IMR-90 (cell line): ENCODE data around the gene OR2H2. TPM values are rescaled to one million over a fixed set of nuclear protein-coding genes. Genes with fewer than 3 reads are reported as not detected.

Experiments used
- ATAC-seq: fragments of 200-7000 bp; cut with Tn5 transposase; 2 replicates; pipeline ENCODE4 v1.9.1; 2020; ENCODE audit warnings: low read depth, mild to moderate bottlenecking, moderate library complexity
- BruUV-seq: library from RNA; stranded (reverse); fragments of 400-500 nt; replicated peaks from 2 replicates; lab custom pipeline; 2021; lab: Mats Ljungman, UMichigan
- CTCF ChIA-PET: fragments of 300-600 bp; formaldehyde crosslinking; extraction: SDS; loops from one replicate; lab custom pipeline; 2021; ENCODE audit warnings: antibody characterized with exemption; lab: Yijun Ruan, JAX
- POLR2A ChIA-PET: fragments of 300-600 bp; sonication (Branson Sonifier 250); formaldehyde crosslinking; loops from one replicate; lab custom pipeline; 2022; ENCODE audit warnings: antibody characterized with exemption; ENCODE audit not compliant: unreplicated experiment; lab: Charles Lee
- DNase-seq: peaks from one replicate; pipeline ENCODE4 v3.0.0; 2013
- H2AFZ ChIP-seq: replicated peaks from 2 replicates; pipeline ENCODE3; 2013; ENCODE audit warnings: low read length, mild to moderate bottlenecking; ENCODE audit not compliant: poor library complexity
- H2AK5ac ChIP-seq: 2 replicates; pipeline ENCODE4 v1.6.1; 2013; ENCODE audit warnings: low read depth, low read length, inconsistent platforms
- H2AK9ac ChIP-seq: replicated peaks from 2 replicates; pipeline ENCODE3; 2013; ENCODE audit warnings: mild to moderate bottlenecking, low read depth, low read length, moderate library complexity; ENCODE audit not compliant: poor library complexity
- H2BK120ac ChIP-seq: 2 replicates; pipeline ENCODE4 v1.6.1; 2013; ENCODE audit warnings: low read depth, low read length, inconsistent platforms
- H2BK15ac ChIP-seq: 3 replicates; pipeline ENCODE4 v1.6.1; 2013; ENCODE audit warnings: low read depth, low read length, inconsistent platforms
- H2BK20ac ChIP-seq: 2 replicates; pipeline ENCODE4 v1.6.1; 2013; ENCODE audit warnings: low read depth, mild to moderate bottlenecking, inconsistent platforms, low read length, moderate library complexity
- H2BK5ac ChIP-seq: 2 replicates; pipeline ENCODE4 v1.6.1; 2013; ENCODE audit warnings: mild to moderate bottlenecking, low read depth, low read length, inconsistent platforms; ENCODE audit not compliant: poor library complexity, severe bottlenecking
- H3K14ac ChIP-seq: replicated peaks from 2 replicates; pipeline ENCODE4 v1.6.1; 2013; ENCODE audit warnings: low read depth, low read length, inconsistent platforms
- H3K18ac ChIP-seq: 2 replicates; pipeline ENCODE4 v1.6.1; 2013; ENCODE audit warnings: low read depth, low read length, control low read depth
- H3K23ac ChIP-seq: 2 replicates; pipeline ENCODE4 v1.6.1; 2013; ENCODE audit warnings: low read depth, low read length, inconsistent platforms
- H3K27ac ChIP-seq: 2 replicates; pipeline ENCODE4 v1.5.1; 2013; ENCODE audit warnings: mild to moderate bottlenecking, control low read depth, low read length; ENCODE audit not compliant: insufficient read depth
- H3K27me3 ChIP-seq: 2 replicates; pipeline ENCODE4 v1.6.1; 2013; ENCODE audit warnings: low read length; ENCODE audit not compliant: control insufficient read depth, insufficient read depth
- H3K36me3 ChIP-seq: 2 replicates; pipeline ENCODE4 v1.6.1; 2013; ENCODE audit warnings: low read length, mixed read lengths; ENCODE audit not compliant: control insufficient read depth, insufficient read depth
- H3K4ac ChIP-seq: 2 replicates; pipeline ENCODE4 v1.6.1; 2013; ENCODE audit warnings: low read depth, low read length, inconsistent platforms
- H3K4me1 ChIP-seq: 2 replicates; pipeline ENCODE4 v1.6.1; 2013; ENCODE audit warnings: low read length, mixed read lengths; ENCODE audit not compliant: control insufficient read depth, insufficient read depth
- H3K4me2 ChIP-seq: 2 replicates; pipeline ENCODE4 v1.6.1; 2013; ENCODE audit warnings: low read depth, mild to moderate bottlenecking, control low read depth, low read length, moderate library complexity
- H3K4me3 ChIP-seq: 2 replicates; pipeline ENCODE4 v1.5.1; 2013; ENCODE audit warnings: low read depth, mild to moderate bottlenecking, control low read depth, low read length, moderate library complexity; ENCODE audit not compliant: insufficient read depth
- H3K56ac ChIP-seq: 2 replicates; pipeline ENCODE4 v1.6.1; 2013; ENCODE audit warnings: low read length, inconsistent platforms; ENCODE audit not compliant: insufficient read depth; ENCODE audit errors: extremely low read depth
- H3K79me1 ChIP-seq, 2 experiments: 2 replicates each; pipeline ENCODE4 v1.6.1; 2013; ENCODE audit warnings: low read length in 2 of 2, inconsistent platforms in 1 of 2, low read depth in 1 of 2
- H3K9ac ChIP-seq: 2 replicates; pipeline ENCODE4 v1.6.1; 2013; ENCODE audit warnings: low read depth, low read length, control low read depth
- H3K9me1 ChIP-seq: 2 replicates; pipeline ENCODE4 v1.6.1; 2013; ENCODE audit warnings: low read length, inconsistent platforms; ENCODE audit not compliant: insufficient read depth
- H3K9me3 ChIP-seq: 2 replicates; pipeline ENCODE4 v1.6.1; 2013; ENCODE audit warnings: low read length; ENCODE audit not compliant: control insufficient read depth, insufficient read depth
- H4K20me1 ChIP-seq: 2 replicates; pipeline ENCODE4 v1.6.1; 2013; ENCODE audit warnings: low read length, inconsistent platforms; ENCODE audit not compliant: insufficient read depth
- H4K5ac ChIP-seq: 2 replicates; pipeline ENCODE4 v1.6.1; 2013; ENCODE audit warnings: mild to moderate bottlenecking, low read depth, low read length, control low read depth
- H4K8ac ChIP-seq, 2 experiments: 2 replicates each; pipeline ENCODE4 v1.6.1; 2013; ENCODE audit warnings: low read depth in 2 of 2, low read length in 2 of 2, control low read depth in 1 of 2, inconsistent platforms in 1 of 2
- H4K91ac ChIP-seq: 2 replicates; pipeline ENCODE4 v1.6.1; 2013; ENCODE audit warnings: low read depth, low read length, inconsistent platforms; ENCODE audit not compliant: insufficient read depth
- BHLHE40 ChIP-seq: fragments of 150-350 bp; IDR thresholded peaks from 2 replicates; pipeline ENCODE4 v1.6.1; 2016; ENCODE audit warnings: mild to moderate bottlenecking, low read depth, low read length
- CEBPB ChIP-seq: IDR thresholded peaks from 2 replicates; pipeline ENCODE4 v1.6.1; 2012; ENCODE audit warnings: low read depth, low read length, improper control_type of control experiment
- CHD1 ChIP-seq: IDR thresholded peaks from 2 replicates; pipeline ENCODE4 v1.6.1; 2012; ENCODE audit warnings: low read depth, low read length, improper control_type of control experiment
- FOS ChIP-seq: fragments of 150-350 bp; IDR thresholded peaks from 2 replicates; pipeline ENCODE4 v1.6.1; 2016; ENCODE audit warnings: low read depth, low read length
- MAFK ChIP-seq: IDR thresholded peaks from 2 replicates; pipeline ENCODE4 v1.6.1; 2012; ENCODE audit warnings: low read depth, low read length, improper control_type of control experiment
- MAZ ChIP-seq: IDR thresholded peaks from 2 replicates; pipeline ENCODE4 v1.6.1; 2012; ENCODE audit warnings: low read depth, mild to moderate bottlenecking, low read length, improper control_type of control experiment, moderate library complexity, borderline replicate concordance
- MXI1 ChIP-seq: IDR thresholded peaks from 2 replicates; pipeline ENCODE4 v1.6.1; 2012; ENCODE audit warnings: low read depth, mild to moderate bottlenecking, low read length, moderate library complexity, borderline replicate concordance
- NFE2L2 ChIP-seq: fragments of 150-350 bp; IDR thresholded peaks from 2 replicates; pipeline ENCODE4 v1.6.1; 2016; ENCODE audit warnings: low read depth, mild to moderate bottlenecking, low read length
- POLR2A ChIP-seq: IDR thresholded peaks from 2 replicates; pipeline ENCODE4 v1.6.1; 2012; ENCODE audit warnings: mild to moderate bottlenecking, low read depth, low read length
- RAD21 ChIP-seq: IDR thresholded peaks from 2 replicates; pipeline ENCODE4 v1.6.1; 2012; ENCODE audit warnings: low read length, improper control_type of control experiment
- RFX5 ChIP-seq: IDR thresholded peaks from 2 replicates; pipeline ENCODE4 v1.8.0; 2012; ENCODE audit warnings: low read depth, mild to moderate bottlenecking, low read length, moderate library complexity
- SMC3 ChIP-seq: fragments of 150-350 bp; IDR thresholded peaks from 2 replicates; pipeline ENCODE4 v1.6.1; 2016; ENCODE audit warnings: low read depth, mild to moderate bottlenecking, antibody characterized with exemption, low read length, moderate library complexity
- WGBS, 2 experiments: methylation state at CpG; one replicate each; pipeline versions ENCODE4 v1.1.5 to v1.1.7; 2013; ENCODE audit warnings: missing lambda C conversion rate in 2 of 2; ENCODE audit not compliant: insufficient read length in 1 of 2; ENCODE audit errors: extremely low coverage in 2 of 2; 5-methylcytosine and 5-hydroxymethylcytosine counted together
- dilution Hi-C: fragments of 300-500 bp; cut with HindIII; formaldehyde crosslinking; loops from one replicate; pipeline ENCODE4 v1.14.3; 2018; ENCODE audit warnings: low sequenced_read_pairs; ENCODE audit not compliant: unreplicated experiment
- in situ Hi-C: fragments of 300-500 bp; cut with MboI; formaldehyde crosslinking; loops from 3 replicates; pipeline ENCODE4 v1.14.3; 2019; ENCODE audit warnings: low sequenced_read_pairs, inconsistent platforms, mixed read lengths
- intact Hi-C: fragments of 100-400 bp; cut with micrococcal nuclease; formaldehyde crosslinking; loops from 2 replicates; pipeline ENCODE4 v1.10.0; 2022
- polyA plus RNA-seq, 3 experiments: library from polyadenylated mRNA; depleted of rRNA; stranded (reverse); fragments of >200 nt; gene quantifications; 2 replicates each; pipeline ENCODE4 v1.2.3, GENCODE V29; 2012; ENCODE audit warnings: low replicate concordance in 1 of 3
- total RNA-seq: library from RNA; depleted of rRNA; stranded (reverse); fragments of >200 nt; gene quantifications from 2 replicates; pipeline ENCODE4 v1.2.3, GENCODE V29; 2012
- TF ChIP-seq, protein P1 (sequence below): conservative IDR thresholded peaks from 2 replicates; pipeline ENCODE4 v1.5.1; 2012; ENCODE audit warnings: mild to moderate bottlenecking, low read depth, low read length, improper control_type of control experiment
- TF ChIP-seq, protein P2 (sequence below): fragments of 150-350 bp; IDR thresholded peaks from 2 replicates; pipeline ENCODE4 v1.6.1; 2016; ENCODE audit warnings: low read depth, mild to moderate bottlenecking, low read length, moderate library complexity, borderline replicate concordance

Gene OR2H2
- total and polyA plus RNA-seq, 2 of the 4 experiments (the other 2 are of a cell fraction): not detected

DNA sequence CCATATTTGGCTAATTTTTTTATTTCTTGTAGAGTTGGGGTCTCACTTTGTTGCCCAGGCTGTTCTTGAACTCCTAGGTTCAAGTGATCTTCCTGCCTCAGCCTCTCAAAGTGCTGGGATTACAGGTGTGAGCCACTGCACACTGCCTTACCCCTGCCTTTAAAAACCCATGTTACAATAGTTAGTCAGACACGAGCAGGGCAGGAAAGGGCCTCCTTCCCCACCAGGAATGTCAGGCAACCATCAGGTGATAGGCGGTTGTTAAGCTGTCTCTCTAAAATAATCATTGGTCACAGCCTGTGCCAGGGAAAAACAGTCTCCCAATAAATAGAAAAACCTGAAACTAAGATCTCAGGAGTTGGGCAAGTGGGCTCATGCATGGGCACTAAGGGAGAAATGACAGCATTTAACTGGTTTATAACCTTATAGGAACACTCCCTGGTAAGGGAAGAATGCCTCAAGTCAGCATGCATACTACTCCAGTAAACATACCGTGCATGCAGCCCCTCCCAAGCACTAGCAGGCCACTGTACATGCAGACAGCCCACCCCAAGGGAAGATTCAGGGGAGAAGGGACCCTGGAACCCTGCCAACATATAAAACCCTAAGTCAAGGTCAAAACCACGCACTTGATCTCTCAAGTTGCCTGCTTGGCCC is 8.4 kb downstream of the OR2H2 start:
- WGBS, 2 experiments: no CpG with 5 or more reads among the region's 4 CpGs
- Histone ChIP-seq H2BK20ac (no peak overlapping the region), H3K36me3 (no peaks in the 10 kb centered on the region), H3K18ac (no peak overlapping the region), H2AK9ac (no peak overlapping the region), H3K56ac (no peak overlapping the region), H3K9me1 (no peaks in the 10 kb centered on the region), H2AK5ac (no peak overlapping the region), H3K4me2 (no peak overlapping the region), H2AFZ (no peak overlapping the region), H3K4me1 (no peaks in the 10 kb centered on the region), H4K8ac (no peak overlapping the region), H4K91ac (no peak overlapping the region), H2BK15ac (no peak overlapping the region), H3K4me3 (no peak overlapping the region), H3K23ac (no peak overlapping the region), H2BK5ac (no peak overlapping the region), H3K27me3 (no peaks in the 10 kb centered on the region), H3K14ac (no peak overlapping the region), H4K5ac (no peak overlapping the region), H3K9ac (no peak overlapping the region), H2BK120ac (no peak overlapping the region), H3K27ac (no peak overlapping the region), H3K4ac (no peak overlapping the region), H3K9me3 (no peaks in the 10 kb centered on the region), H4K20me1 (no peaks in the 10 kb centered on the region), H3K79me1 (no peaks in the 10 kb centered on the region)
- no peak for ATAC-seq
- in situ Hi-C loops (loop anchor here (10.0 kb wide), 1 partner anchor 909 kb away; no protein-coding TSS in a partner anchor), dilution Hi-C loops (no loop called here), intact Hi-C loops (no loop called here)
- no peak for TF ChIP-seq RFX5
- no peak for TF ChIP-seq CHD1
- no peak for TF ChIP-seq SMC3
- TF ChIP-seq MAFK: no peak
- TF ChIP-seq, protein P1, sequence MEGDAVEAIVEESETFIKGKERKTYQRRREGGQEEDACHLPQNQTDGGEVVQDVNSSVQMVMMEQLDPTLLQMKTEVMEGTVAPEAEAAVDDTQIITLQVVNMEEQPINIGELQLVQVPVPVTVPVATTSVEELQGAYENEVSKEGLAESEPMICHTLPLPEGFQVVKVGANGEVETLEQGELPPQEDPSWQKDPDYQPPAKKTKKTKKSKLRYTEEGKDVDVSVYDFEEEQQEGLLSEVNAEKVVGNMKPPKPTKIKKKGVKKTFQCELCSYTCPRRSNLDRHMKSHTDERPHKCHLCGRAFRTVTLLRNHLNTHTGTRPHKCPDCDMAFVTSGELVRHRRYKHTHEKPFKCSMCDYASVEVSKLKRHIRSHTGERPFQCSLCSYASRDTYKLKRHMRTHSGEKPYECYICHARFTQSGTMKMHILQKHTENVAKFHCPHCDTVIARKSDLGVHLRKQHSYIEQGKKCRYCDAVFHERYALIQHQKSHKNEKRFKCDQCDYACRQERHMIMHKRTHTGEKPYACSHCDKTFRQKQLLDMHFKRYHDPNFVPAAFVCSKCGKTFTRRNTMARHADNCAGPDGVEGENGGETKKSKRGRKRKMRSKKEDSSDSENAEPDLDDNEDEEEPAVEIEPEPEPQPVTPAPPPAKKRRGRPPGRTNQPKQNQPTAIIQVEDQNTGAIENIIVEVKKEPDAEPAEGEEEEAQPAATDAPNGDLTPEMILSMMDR: no peak
- no peak for TF ChIP-seq NFE2L2
- no peak for TF ChIP-seq BHLHE40
- no peak for TF ChIP-seq MXI1
- no peak for TF ChIP-seq FOS
- TF ChIP-seq POLR2A: no peak
- TF ChIP-seq, protein P2, sequence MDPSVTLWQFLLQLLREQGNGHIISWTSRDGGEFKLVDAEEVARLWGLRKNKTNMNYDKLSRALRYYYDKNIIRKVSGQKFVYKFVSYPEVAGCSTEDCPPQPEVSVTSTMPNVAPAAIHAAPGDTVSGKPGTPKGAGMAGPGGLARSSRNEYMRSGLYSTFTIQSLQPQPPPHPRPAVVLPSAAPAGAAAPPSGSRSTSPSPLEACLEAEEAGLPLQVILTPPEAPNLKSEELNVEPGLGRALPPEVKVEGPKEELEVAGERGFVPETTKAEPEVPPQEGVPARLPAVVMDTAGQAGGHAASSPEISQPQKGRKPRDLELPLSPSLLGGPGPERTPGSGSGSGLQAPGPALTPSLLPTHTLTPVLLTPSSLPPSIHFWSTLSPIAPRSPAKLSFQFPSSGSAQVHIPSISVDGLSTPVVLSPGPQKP: no peak
- TF ChIP-seq MAZ: no peak
- TF ChIP-seq CEBPB: no peak
- TF ChIP-seq RAD21: no peak
- BruUV-seq: no TSS peak
- CTCF ChIA-PET: no interaction called here
- POLR2A ChIA-PET: no interaction called here
- no peak for DNase-seq
